HepG2 (cell line): ENCODE measurements around the gene ANKS1B. TPM values are rescaled to one million over a fixed set of nuclear protein-coding genes. Genes with fewer than 3 reads are reported as not detected.

Experiments
- ATAC-seq: fragments of 200-7000 bp; cut with Tn5 transposase; 3 replicates; pipeline ENCODE4 v1.9.1; 2020; ENCODE audit warnings: mild to moderate bottlenecking, moderate library complexity
- BruUV-seq: library from RNA; stranded (reverse); fragments of 400-500 nt; replicated peaks from 2 replicates; lab custom pipeline; 2021; lab: Mats Ljungman, UMichigan
- CTCF ChIA-PET: fragments of 300-600 bp; formaldehyde crosslinking; extraction: SDS; loops from one replicate; lab custom pipeline; 2021; ENCODE audit warnings: low total read pairs, inconsistent platforms, low intra/inter-chr PET ratio; lab: Yijun Ruan, JAX
- POLR2A ChIA-PET: fragments of 350-600 bp; sonication (Branson Sonifier 250); formaldehyde crosslinking; loops from one replicate; lab custom pipeline; 2020; ENCODE audit warnings: antibody characterized with exemption, inconsistent platforms; lab: Yijun Ruan, JAX
- DNase-seq: peaks from one replicate; pipeline ENCODE4 v3.0.0-alpha.2; 2015; ENCODE audit warnings: low spot score
- FAIRE-seq: peaks from 3 replicates; lab custom pipeline; 2011; peaks lifted over from hg19 to GRCh38; lab: Jason Lieb, UNC
- H2AFZ ChIP-seq: one replicate; pipeline ENCODE4 v1.6.1; 2011; ENCODE audit warnings: low read length, inconsistent platforms
- H3K27ac ChIP-seq: fragments of 300-600 bp; 3 replicates; pipeline ENCODE4 v1.8.0; 2011; ENCODE audit warnings: mixed run types, mild to moderate bottlenecking, mixed read lengths, low read length, inconsistent platforms; ENCODE audit not compliant: insufficient read depth; ENCODE audit errors: extremely low read length
- H3K27me3 ChIP-seq, 2 experiments: fragments of 200-600 bp in 1 of 2; 2 replicates in 1 of 2; 3 replicates in 1 of 2; pipeline versions ENCODE4 v1.6.0 to v1.8.0; 2011; ENCODE audit warnings: low read length in 2 of 2, mild to moderate bottlenecking in 2 of 2, moderate library complexity in 2 of 2, inconsistent platforms in 1 of 2; ENCODE audit not compliant: insufficient read depth in 2 of 2, control insufficient read depth in 1 of 2
- H3K36me3 ChIP-seq, 2 experiments: fragments of 200-600 bp in 1 of 2; replicated peaks in 1 of 2; 2 replicates in 1 of 2; 3 replicates in 1 of 2; pipeline versions ENCODE4 v1.5.1 to v1.8.0; 2011; ENCODE audit warnings: low read length in 2 of 2, inconsistent platforms in 1 of 2; ENCODE audit not compliant: insufficient read depth in 2 of 2, control insufficient read depth in 1 of 2
- H3K4me1 ChIP-seq: 2 replicates; pipeline ENCODE4 v1.5.1; 2012; ENCODE audit warnings: low read length, inconsistent platforms; ENCODE audit not compliant: insufficient read depth
- H3K4me2 ChIP-seq: 2 replicates; pipeline ENCODE4 v1.6.0; 2011; ENCODE audit warnings: low read depth, low read length, inconsistent platforms
- H3K4me3 ChIP-seq, 3 experiments: fragments of 200-600 bp in 1 of 3; sonication (generic), shearing (Covaris generic) in 1 of 3; replicated peaks in 1 of 3; 2 replicates each; pipeline ENCODE4 v1.5.1; 2011 to 2016; ENCODE audit warnings: low read length in 3 of 3, inconsistent platforms in 2 of 3, low read depth in 2 of 3, mild to moderate bottlenecking in 2 of 3, control low read depth in 1 of 3, mixed read lengths in 1 of 3; ENCODE audit not compliant: insufficient read depth in 1 of 3
- H3K79me2 ChIP-seq: one replicate; pipeline ENCODE4 v1.6.1; 2011; ENCODE audit warnings: low read length, inconsistent platforms; ENCODE audit not compliant: insufficient read depth
- H3K9ac ChIP-seq: 2 replicates; pipeline ENCODE4 v1.6.0; 2011; ENCODE audit warnings: mild to moderate bottlenecking, low read depth, low read length, inconsistent platforms; ENCODE audit not compliant: insufficient read depth
- H3K9me3 ChIP-seq: 2 replicates; pipeline ENCODE4 v1.5.1; 2012; ENCODE audit warnings: mild to moderate bottlenecking, low read length
- H4K20me1 ChIP-seq: 2 replicates; pipeline ENCODE4 v1.6.0; 2011; ENCODE audit warnings: inconsistent platforms, mild to moderate bottlenecking, low read length, moderate library complexity; ENCODE audit not compliant: insufficient read depth
- AHDC1 ChIP-seq: sonication (generic); formaldehyde crosslinking; IDR thresholded peaks from 2 replicates; pipeline ENCODE4 v1.5.1; 2020; ENCODE audit warnings: mild to moderate bottlenecking, missing genetic modification reagents, borderline replicate concordance
- ATF7 ChIP-seq, 2 experiments: fragments of 450-650 bp in 1 of 2; sonication (generic) in 1 of 2; formaldehyde crosslinking in 1 of 2; IDR thresholded peaks; 2 replicates each; pipeline versions ENCODE4 v1.4.0 to v1.6.1; 2016 to 2020; ENCODE audit warnings: antibody characterized with exemption in 1 of 2, mild to moderate bottlenecking in 1 of 2, missing genetic modification reagents in 1 of 2
- CENPX ChIP-seq: sonication (generic); formaldehyde crosslinking; IDR thresholded peaks from 2 replicates; pipeline ENCODE4 v1.9.0; 2021; ENCODE audit warnings: mild to moderate bottlenecking, missing genetic modification reagents, moderate library complexity
- PHF8 ChIP-seq: sonication (generic); formaldehyde crosslinking; IDR thresholded peaks from 2 replicates; pipeline ENCODE4 v1.5.0; 2020; ENCODE audit warnings: missing genetic modification reagents
- POLR2AphosphoS2 ChIP-seq: IDR thresholded peaks from 2 replicates; pipeline ENCODE4 v1.6.1; 2011; ENCODE audit warnings: low read depth, low read length, improper control_type of control experiment
- SRSF9 ChIP-seq: fragments of 200-400 bp; formaldehyde crosslinking; IDR thresholded peaks from 2 replicates; pipeline ENCODE4 v1.6.1; 2018; ENCODE audit warnings: borderline replicate concordance, mild to moderate bottlenecking, low read depth, low read length; ENCODE audit not compliant: insufficient read depth, poor library complexity, severe bottlenecking
- THAP8 ChIP-seq: sonication (generic); formaldehyde crosslinking; IDR thresholded peaks from 2 replicates; pipeline ENCODE4 v1.5.1; 2020; ENCODE audit warnings: missing genetic modification reagents, mild to moderate bottlenecking, borderline replicate concordance
- ZNF512B ChIP-seq: sonication (generic); formaldehyde crosslinking; IDR thresholded peaks from 2 replicates; pipeline ENCODE4 v1.5.1; 2020; ENCODE audit warnings: missing genetic modification reagents, mild to moderate bottlenecking, borderline replicate concordance
- WGBS: methylation state at CpG from one replicate; pipeline ENCODE4 v1.1.6; 2017; ENCODE audit warnings: low lambda C conversion rate; 5-methylcytosine and 5-hydroxymethylcytosine counted together
- in situ Hi-C: cut with HindIII; loops from 2 replicates; pipeline ENCODE4 v1.10.0; 2017; ENCODE audit warnings: low pct_unique_long_range_greater_than_20kb; ENCODE audit not compliant: extremely low pct_ligation_motif_present
- intact Hi-C: fragments of 100-400 bp; cut with micrococcal nuclease; formaldehyde crosslinking; loops from one replicate; pipeline ENCODE4 v1.10.0; 2022; ENCODE audit not compliant: unreplicated experiment
- polyA plus RNA-seq, 8 experiments: library from polyadenylated mRNA; depleted of rRNA in 3 of 8; stranded (reverse) in 7 of 8; unstranded in 1 of 8; fragments of >200 nt; fragmentation: Illumina TruSeq in 4 of 8; extraction: Trizol in 4 of 8; gene quantifications; 2 replicates each; pipeline versions ENCODE4 v1.2.1 to v1.2.3, GENCODE V29; 2011 to 2016; ENCODE audit warnings: low read depth in 4 of 8, missing spikeins in 1 of 8, mixed read lengths in 1 of 8; ENCODE audit not compliant: insufficient read depth in 1 of 8
- total RNA-seq, 5 experiments: library from RNA; depleted of rRNA; stranded (reverse); fragments of >200 nt; fragmentation: Illumina TruSeq; extraction: Trizol; gene quantifications; 2 replicates each; pipeline ENCODE4 v1.2.3, GENCODE V29; 2016; ENCODE audit warnings: low read depth in 1 of 5

Gene ANKS1B
- total and polyA plus RNA-seq, 2 of the 13 experiments (the other 11 are each of a cell fraction or from before 2014, with no cell fraction given), result 0.15 TPM; not detected in 1

GRCh38 chr12:99002731-99003130 lies 982.0 kb downstream of the ANKS1B start (continued):
- no peak for TF ChIP-seq AHDC1 (CRISPR knock-in tag)
- no peak for TF ChIP-seq PHF8

GRCh38 chr12:99002156-99002555 lies 982.6 kb downstream of the ANKS1B start:
- Histone ChIP-seq H3K4me1 (no peaks in the 10 kb centered on the region), H3K4me2 (no peak overlapping the region), H3K79me2 (no peaks in the 10 kb centered on the region), H3K27me3 (no peaks in the 10 kb centered on the region; a peak in 1 of 5 replicates), H2AFZ (no peak overlapping the region), H3K27ac (no peak overlapping the region), H3K36me3 (no peaks in the 10 kb centered on the region), H3K9me3 (no peaks in the 10 kb centered on the region), H3K9ac (no peak overlapping the region), H4K20me1 (no peaks in the 10 kb centered on the region), H3K4me3 (no peak overlapping the region)
- DNase-seq (no peak), ATAC-seq (no peak), FAIRE-seq (no peak)
- TF ChIP-seq ZNF512B (CRISPR knock-in tag), result no peak
- no peak for TF ChIP-seq CENPX
- TF ChIP-seq SRSF9, result no peak
- TF ChIP-seq ATF7 (IDR thresholded peaks at IDR 0.05), result no peak
- TF ChIP-seq ATF7 (CRISPR knock-in tag; IDR thresholded peaks at IDR 0.05), result no peak
- TF ChIP-seq THAP8 (CRISPR knock-in tag), result no peak
- no peak for TF ChIP-seq POLR2AphosphoS2
- in situ Hi-C loops, result no loop called here
- BruUV-seq, result no TSS peak
- 0% methylated on average over 3 of the region's 3 CpGs for WGBS
- ChIA-PET CTCF (no interaction called here), POLR2A (no interaction called here)
- intact Hi-C loops, result no loop called here
